A673 (cell line): ENCODE data around the gene IDE. TPM values are rescaled to one million over a fixed set of nuclear protein-coding genes. Genes with fewer than 3 reads are reported as not detected.

Experiments
- BruUV-seq: library from RNA; stranded (reverse); fragments of 400-500 nt; replicated peaks from 2 replicates; lab custom pipeline; 2021; lab: Mats Ljungman, UMichigan
- CTCF ChIA-PET: fragments of 300-600 bp; sonication (Branson Sonifier 250); formaldehyde crosslinking; loops from one replicate; lab custom pipeline; 2022; ENCODE audit warnings: antibody characterized with exemption; lab: Charles Lee
- POLR2A ChIA-PET: fragments of 300-600 bp; sonication (Branson Sonifier 250); formaldehyde crosslinking; loops from one replicate; lab custom pipeline; 2022; ENCODE audit warnings: antibody characterized with exemption; ENCODE audit not compliant: low non-redundant PET; lab: Charles Lee
- DNase-seq: peaks from one replicate; pipeline ENCODE4 v3.0.0-alpha.2; 2015; ENCODE audit warnings: low spot score
- H3K27ac ChIP-seq: fragments of 200-600 bp; sonication (generic); 2 replicates; pipeline ENCODE4 v1.5.1; 2016; ENCODE audit warnings: mixed run types, low read depth, mild to moderate bottlenecking, mixed read lengths, antibody characterized with exemption, low read length; ENCODE audit not compliant: poor library complexity, severe bottlenecking
- H3K27me3 ChIP-seq: fragments of 200-600 bp; sonication (generic); replicated peaks from 2 replicates; pipeline ENCODE4 v1.6.1; 2017; ENCODE audit warnings: mixed run types, low read depth, mild to moderate bottlenecking, mixed read lengths, antibody characterized with exemption, low read length; ENCODE audit not compliant: insufficient read depth, poor library complexity
- H3K36me3 ChIP-seq: fragments of 200-600 bp; sonication (generic); 2 replicates; pipeline ENCODE4 v1.6.1; 2016; ENCODE audit warnings: mixed run types, mild to moderate bottlenecking, mixed read lengths, antibody characterized with exemption, low read length; ENCODE audit not compliant: insufficient read depth, poor library complexity, severe bottlenecking
- H3K4me1 ChIP-seq: fragments of 200-600 bp; sonication (generic); 2 replicates; pipeline ENCODE4 v1.6.1; 2017; ENCODE audit warnings: mixed run types, mild to moderate bottlenecking, mixed read lengths, antibody characterized with exemption, low read length; ENCODE audit not compliant: insufficient read depth, poor library complexity, severe bottlenecking
- H3K4me3 ChIP-seq: fragments of 200-600 bp; sonication (generic); 2 replicates; pipeline ENCODE4 v1.5.1; 2016; ENCODE audit warnings: low read depth, mixed run types, mild to moderate bottlenecking, mixed read lengths, low read length; ENCODE audit not compliant: poor library complexity, severe bottlenecking
- H3K9me3 ChIP-seq: fragments of 200-600 bp; sonication (generic); 2 replicates; pipeline ENCODE4 v1.6.1; 2016; ENCODE audit warnings: mixed run types, low read depth, mild to moderate bottlenecking, mixed read lengths, antibody characterized with exemption, low read length; ENCODE audit not compliant: poor library complexity, severe bottlenecking
- CTCF ChIP-seq: fragments of 300-800, 200-600 bp; sonication (generic); conservative IDR thresholded peaks from 2 replicates; pipeline ENCODE4 v1.5.1; 2017; ENCODE audit warnings: low read depth, mild to moderate bottlenecking, antibody characterized with exemption, low read length, moderate library complexity, mixed read lengths
- EZH2 ChIP-seq: fragments of 200-600 bp; sonication (generic); IDR thresholded peaks from 2 replicates; pipeline ENCODE4 v1.6.1; 2017; ENCODE audit warnings: borderline replicate concordance, low read depth, mild to moderate bottlenecking, mixed read lengths, antibody characterized with exemption, low read length; ENCODE audit not compliant: poor library complexity, severe bottlenecking
- intact Hi-C: fragments of 100-400 bp; cut with micrococcal nuclease; formaldehyde crosslinking; loops from one replicate; pipeline ENCODE4 v1.10.0; 2022; ENCODE audit not compliant: unreplicated experiment
- total RNA-seq: library from RNA; stranded (reverse); gene quantifications from 2 replicates; pipeline ENCODE4 v1.2.3, GENCODE V29; 2021

Gene IDE
- total RNA-seq, 1 experiment from 2014 or later, result 87.8 TPM

GRCh38 chr10:92432596-92432995 lies 141.3 kb downstream of the IDE start:
- intact Hi-C loops, result loop anchor here (10.0 kb wide), 2 partner anchors 218 to 668 kb away; no protein-coding TSS in a partner anchor
- ChIA-PET POLR2A (no interaction called here), CTCF (interaction anchor here (0.6 kb wide), 1 partner anchor 408 kb away, joined by 3 read pairs; no protein-coding TSS in a partner anchor)
- Histone ChIP-seq H3K27ac (no peak overlapping the region), H3K4me1 (no peaks in the 10 kb centered on the region), H3K36me3 (no peaks in the 10 kb centered on the region), H3K4me3 (no peak overlapping the region), H3K9me3 (no peaks in the 10 kb centered on the region), H3K27me3 (no peaks in the 10 kb centered on the region)
- no peak for DNase-seq
- BruUV-seq, result no TSS peak
- TF ChIP-seq EZH2, result no peak
- no peak for TF ChIP-seq CTCF

GRCh38 chr10:92430103-92430502 lies 143.8 kb downstream of the IDE start:
- no peak overlapping the region for H3K4me3 ChIP-seq
- no peaks in the 10 kb centered on the region for H3K36me3 ChIP-seq
- no TSS peak for BruUV-seq
- POLR2A ChIA-PET, result no interaction called here
- H3K27ac ChIP-seq, result no peak overlapping the region
- no peak for TF ChIP-seq CTCF
- no peak for TF ChIP-seq EZH2
- H3K4me1 ChIP-seq, result no peaks in the 10 kb centered on the region
- H3K9me3 ChIP-seq, result no peaks in the 10 kb centered on the region
- intact Hi-C loops, result loop anchor here (10.0 kb wide), 2 partner anchors 215 to 665 kb away; no protein-coding TSS in a partner anchor
- H3K27me3 ChIP-seq, result no peaks in the 10 kb centered on the region
- CTCF ChIA-PET, result no interaction called here
- no peak for DNase-seq

- intact Hi-C loops, result no loop called here
- ChIA-PET POLR2A (no interaction called here), CTCF (no interaction called here)
- no peak for DNase-seq
- no peaks in the 10 kb centered on the region for H3K36me3 ChIP-seq
- H3K27ac ChIP-seq, result no peak overlapping the region
- no peak overlapping the region for H3K4me3 ChIP-seq
- BruUV-seq, result no TSS peak
- no peaks in the 10 kb centered on the region for H3K27me3 ChIP-seq
- TF ChIP-seq CTCF, result no peak
- no peak for TF ChIP-seq EZH2
- no peaks in the 10 kb centered on the region for H3K4me1 ChIP-seq
- no peaks in the 10 kb centered on the region for H3K9me3 ChIP-seq
Observed at GRCh38 chr10:92421550-92421949, 152.3 kb downstream of the IDE start.
